ENCODE results near the gene USP5. TPM values are rescaled to one million over a fixed set of nuclear protein-coding genes. Genes with fewer than 3 reads are reported as not detected.
A peak's percentile ranks its signal among the peaks of the same experiment; 100 is the strongest.

Gene USP5
- total and polyA plus RNA-seq, 11 donors, result 23.4 to 96.8 (median 60.6) TPM

GRCh38 chr12:6847676-6848075 is 4.3 kb upstream of the USP5 start:
- no peaks in the 10 kb centered on the region for H3K27me3 ChIP-seq
- peaks cover 0 to 70% (median 39%) of the 10 kb centered on the region in 9 donors for H3K36me3 ChIP-seq
- TF ChIP-seq POLR2A (IDR thresholded peaks at IDR 0.05), result no peak
- TF ChIP-seq, protein P1, sequence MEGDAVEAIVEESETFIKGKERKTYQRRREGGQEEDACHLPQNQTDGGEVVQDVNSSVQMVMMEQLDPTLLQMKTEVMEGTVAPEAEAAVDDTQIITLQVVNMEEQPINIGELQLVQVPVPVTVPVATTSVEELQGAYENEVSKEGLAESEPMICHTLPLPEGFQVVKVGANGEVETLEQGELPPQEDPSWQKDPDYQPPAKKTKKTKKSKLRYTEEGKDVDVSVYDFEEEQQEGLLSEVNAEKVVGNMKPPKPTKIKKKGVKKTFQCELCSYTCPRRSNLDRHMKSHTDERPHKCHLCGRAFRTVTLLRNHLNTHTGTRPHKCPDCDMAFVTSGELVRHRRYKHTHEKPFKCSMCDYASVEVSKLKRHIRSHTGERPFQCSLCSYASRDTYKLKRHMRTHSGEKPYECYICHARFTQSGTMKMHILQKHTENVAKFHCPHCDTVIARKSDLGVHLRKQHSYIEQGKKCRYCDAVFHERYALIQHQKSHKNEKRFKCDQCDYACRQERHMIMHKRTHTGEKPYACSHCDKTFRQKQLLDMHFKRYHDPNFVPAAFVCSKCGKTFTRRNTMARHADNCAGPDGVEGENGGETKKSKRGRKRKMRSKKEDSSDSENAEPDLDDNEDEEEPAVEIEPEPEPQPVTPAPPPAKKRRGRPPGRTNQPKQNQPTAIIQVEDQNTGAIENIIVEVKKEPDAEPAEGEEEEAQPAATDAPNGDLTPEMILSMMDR (IDR thresholded peaks at IDR 0.05), result no peak
- peaks cover 0 to 9% (median 5%) of the 10 kb centered on the region in 12 donors for H3K4me1 ChIP-seq
- no peak for ATAC-seq
- no peak overlapping the region for H3K4me3 ChIP-seq
- 90 to 99% (median 95%) methylated on average over 2 of the region's 2 CpGs for WGBS, 4 donors
- H3K9me3 ChIP-seq, result no peaks in the 10 kb centered on the region
- intact Hi-C loops (cut with DNase I), result no loop called here
- DNase-seq, result no peak
- H3K27ac ChIP-seq, result no peak overlapping the region

GRCh38 chr12:6849427-6849826 is 2.5 kb upstream of the USP5 start:
- no peaks in the 10 kb centered on the region for H3K27me3 ChIP-seq
- peaks cover 0 to 56% (median 34%) of the 10 kb centered on the region in 9 donors for H3K36me3 ChIP-seq
- ATAC-seq (no peak), DNase-seq (no peak)
- no peak overlapping the region for H3K4me3 ChIP-seq
- H3K4me1 ChIP-seq, result peaks cover 0 to 22% (median 14%) of the 10 kb centered on the region in 12 donors
- H3K9me3 ChIP-seq, result no peaks in the 10 kb centered on the region
- no peak overlapping the region for H3K27ac ChIP-seq
- TF ChIP-seq, protein P1 (IDR thresholded peaks at IDR 0.05), result no peak
- TF ChIP-seq POLR2A (IDR thresholded peaks at IDR 0.05), result no peak
- intact Hi-C loops (cut with DNase I), result no loop called here
- 80 to 100% (median 92%) methylated on average over 2 of the region's 2 CpGs for WGBS, 4 donors

GRCh38 chr12:6849976-6850560 is 1.9 kb upstream of the USP5 start:
- H3K4me3 ChIP-seq, result peak overlapping the region in 1 of 12 donors; percentile 79
- H3K27ac ChIP-seq, result no peak overlapping the region
- no peaks in the 10 kb centered on the region for H3K9me3 ChIP-seq
- peaks cover 0 to 22% (median 14%) of the 10 kb centered on the region in 12 donors for H3K4me1 ChIP-seq
- DNase-seq (peak in 1 of 5 donors; percentile 7), ATAC-seq (no peak)
- intact Hi-C loops (cut with DNase I), result no loop called here
- H3K27me3 ChIP-seq, result no peaks in the 10 kb centered on the region
- no peak for TF ChIP-seq POLR2A (IDR thresholded peaks at IDR 0.05)
- TF ChIP-seq, protein P1 (IDR thresholded peaks at IDR 0.05), result no peak
- WGBS, 4 donors, result 68 to 76% (median 74%) methylated on average over 10 of the region's 10 CpGs
- peaks cover 0 to 50% (median 34%) of the 10 kb centered on the region in 9 donors for H3K36me3 ChIP-seq

- Histone ChIP-seq H3K27ac (peak overlapping the region in 1 of 12 donors; percentile 17), H3K27me3 (no peaks in the 10 kb centered on the region), H3K36me3 (peaks cover 0 to 47% (median 36%) of the 10 kb centered on the region in 9 donors), H3K4me1 (peaks cover 0 to 22% (median 14%) of the 10 kb centered on the region in 12 donors), H3K9me3 (no peaks in the 10 kb centered on the region), H3K4me3 (peak overlapping the region in 9 of 12 donors; percentile 64 to 83 (median 73))
- WGBS, 4 donors, result 15 to 31% (median 26%) methylated on average over 9 to 16 of the region's 16 CpGs
- intact Hi-C loops (cut with DNase I), result no loop called here
- peak in 1 of 5 donors; percentile 74 for DNase-seq
- TF ChIP-seq, protein P1 (IDR thresholded peaks at IDR 0.05), result no peak
- TF ChIP-seq POLR2A (IDR thresholded peaks at IDR 0.05), result no peak
- ATAC-seq, result no peak
Measured at GRCh38 chr12:6850796-6851152, 1.2 kb upstream of the USP5 start.

Measured in heart left ventricle (tissue), 16 donors.